CD4-positive, alpha-beta T cell (primary cell): ENCODE measurements around the gene FARP1. TPM values are rescaled to one million over a fixed set of nuclear protein-coding genes. Genes with fewer than 3 reads are reported as not detected.

Source experiments
- ATAC-seq: fragments of 200-7000 bp; cut with Tn5 transposase; one replicate; pipeline ENCODE4 v1.10.0; 2022; ENCODE audit warnings: mild to moderate bottlenecking; ENCODE audit not compliant: poor library complexity
- CTCF ChIA-PET: fragments of 350-600 bp; sonication (Branson Sonifier 250); formaldehyde crosslinking; loops from one replicate; lab custom pipeline; 2021; ENCODE audit warnings: antibody characterized with exemption, inconsistent platforms; lab: Charles Lee
- POLR2A ChIA-PET: fragments of 350-600 bp; sonication (Branson Sonifier 250); formaldehyde crosslinking; loops from one replicate; lab custom pipeline; 2021; ENCODE audit warnings: antibody characterized with exemption, inconsistent platforms; lab: Charles Lee
- DNase-seq, 14 experiments: peaks; one replicate each; pipeline ENCODE4 v3.0.0-alpha.2; 2013 to 2020; ENCODE audit warnings: mixed read lengths in 2 of 14
- H3K27ac ChIP-seq, 2 donors: one replicate each; pipeline versions ENCODE4 v1.5.1 to v1.7.0; 2013; ENCODE audit warnings: low read length in 2 of 2, low read depth in 1 of 2, mild to moderate bottlenecking in 1 of 2
- H3K27me3 ChIP-seq, 2 experiments: 1 replicate in 1 of 2; 2 replicates in 1 of 2; pipeline versions ENCODE4 v1.6.1 to v1.7.0; 2013; ENCODE audit warnings: low read length in 2 of 2, control low read depth in 1 of 2, mild to moderate bottlenecking in 1 of 2, moderate library complexity in 1 of 2; ENCODE audit not compliant: insufficient read depth in 2 of 2, control insufficient read depth in 1 of 2
- H3K36me3 ChIP-seq: one replicate; pipeline ENCODE4 v1.6.1; 2013; ENCODE audit warnings: low read length, control low read depth; ENCODE audit not compliant: insufficient read depth
- H3K4me1 ChIP-seq: one replicate; pipeline ENCODE4 v1.6.1; 2013; ENCODE audit warnings: low read length, control low read depth; ENCODE audit not compliant: insufficient read depth
- H3K4me3 ChIP-seq: one replicate; pipeline ENCODE4 v1.5.1; 2013; ENCODE audit warnings: mild to moderate bottlenecking, low read length, moderate library complexity
- H3K9me3 ChIP-seq, 2 experiments: 1 replicate in 1 of 2; 2 replicates in 1 of 2; pipeline versions ENCODE4 v1.6.1 to v1.7.0; 2013; ENCODE audit warnings: low read length in 2 of 2, mild to moderate bottlenecking in 2 of 2, control low read depth in 1 of 2, moderate library complexity in 1 of 2; ENCODE audit not compliant: control insufficient read depth in 1 of 2, insufficient read depth in 1 of 2
- H3K27ac Mint-ChIP-seq: one replicate; pipeline ENCODE4 v1.8.0; 2020; ENCODE audit warnings: mixed read lengths
- H3K27me3 Mint-ChIP-seq: one replicate; pipeline ENCODE4 v1.8.0; 2021; ENCODE audit warnings: mixed read lengths
- H3K36me3 Mint-ChIP-seq: one replicate; pipeline ENCODE4 v1.8.0; 2021; ENCODE audit warnings: low read depth, mixed read lengths
- H3K4me1 Mint-ChIP-seq: one replicate; pipeline ENCODE4 v1.8.0; 2021; ENCODE audit warnings: low read depth, mixed read lengths
- H3K4me3 Mint-ChIP-seq: one replicate; pipeline ENCODE4 v1.8.0; 2020; ENCODE audit warnings: mild to moderate bottlenecking, mixed read lengths
- H3K9me3 Mint-ChIP-seq: one replicate; pipeline ENCODE4 v1.8.0; 2020; ENCODE audit warnings: mixed read lengths
- intact Hi-C, 2 experiments: fragments of 100-400 bp; cut with DNase I in 1 of 2; cut with micrococcal nuclease in 1 of 2; formaldehyde crosslinking; loops; one replicate each; pipeline versions ENCODE4 v1.15.1 to v1.9.0; 2023 to 2025; cut with DNase I, micrococcal nuclease
- total RNA-seq, 174 experiments: library from RNA in 2 of 174; stranded (reverse) in 2 of 174; gene quantifications; one replicate each; pipeline ENCODE4 v1.2.3 and lab custom pipeline; 2021 to 2026
- TF ChIP-seq, protein P1 (sequence below): fragments of 200-600 bp; IDR thresholded peaks from one replicate; pipeline ENCODE4 v1.8.0; 2022; ENCODE audit warnings: antibody characterized with exemption, mild to moderate bottlenecking

The FARP1 gene
- total RNA-seq, 2 experiments from 2014 or later = 0.30 TPM; not detected in 1

DNA sequence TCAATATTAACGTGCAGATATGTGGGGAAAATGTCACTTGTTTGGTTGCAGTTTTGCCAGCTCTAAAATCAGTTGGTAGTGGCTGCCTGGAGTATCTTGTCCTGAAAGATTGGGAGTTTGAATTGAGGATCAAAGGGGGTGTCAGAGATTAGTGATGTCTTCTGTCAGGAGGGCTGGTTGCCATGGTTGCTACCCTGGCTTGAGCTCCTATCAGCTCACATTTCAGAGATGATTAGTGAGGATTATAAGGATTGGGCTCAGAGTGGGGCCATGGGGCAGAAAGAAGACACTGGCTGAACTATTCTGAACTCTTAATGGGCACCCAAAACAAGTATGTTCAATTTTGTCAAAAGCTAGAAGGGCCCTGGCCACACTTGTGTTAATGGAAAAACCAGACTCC lies 129.7 kb downstream of the FARP1 start:
- H3K27ac ChIP-seq = no peak overlapping the region
- no peak for DNase-seq
- Mint-ChIP-seq H3K9me3 (no peaks in the 10 kb centered on the region), H3K27ac (no peak overlapping the region), H3K36me3 (no peaks in the 10 kb centered on the region), H3K4me1 (no peaks in the 10 kb centered on the region), H3K4me3 (no peak overlapping the region), H3K27me3 (no peaks in the 10 kb centered on the region)
- no peak for ATAC-seq
- no peaks in the 10 kb centered on the region for H3K4me1 ChIP-seq
- TF ChIP-seq, protein P1, sequence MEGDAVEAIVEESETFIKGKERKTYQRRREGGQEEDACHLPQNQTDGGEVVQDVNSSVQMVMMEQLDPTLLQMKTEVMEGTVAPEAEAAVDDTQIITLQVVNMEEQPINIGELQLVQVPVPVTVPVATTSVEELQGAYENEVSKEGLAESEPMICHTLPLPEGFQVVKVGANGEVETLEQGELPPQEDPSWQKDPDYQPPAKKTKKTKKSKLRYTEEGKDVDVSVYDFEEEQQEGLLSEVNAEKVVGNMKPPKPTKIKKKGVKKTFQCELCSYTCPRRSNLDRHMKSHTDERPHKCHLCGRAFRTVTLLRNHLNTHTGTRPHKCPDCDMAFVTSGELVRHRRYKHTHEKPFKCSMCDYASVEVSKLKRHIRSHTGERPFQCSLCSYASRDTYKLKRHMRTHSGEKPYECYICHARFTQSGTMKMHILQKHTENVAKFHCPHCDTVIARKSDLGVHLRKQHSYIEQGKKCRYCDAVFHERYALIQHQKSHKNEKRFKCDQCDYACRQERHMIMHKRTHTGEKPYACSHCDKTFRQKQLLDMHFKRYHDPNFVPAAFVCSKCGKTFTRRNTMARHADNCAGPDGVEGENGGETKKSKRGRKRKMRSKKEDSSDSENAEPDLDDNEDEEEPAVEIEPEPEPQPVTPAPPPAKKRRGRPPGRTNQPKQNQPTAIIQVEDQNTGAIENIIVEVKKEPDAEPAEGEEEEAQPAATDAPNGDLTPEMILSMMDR = no peak
- H3K36me3 ChIP-seq = no peaks in the 10 kb centered on the region
- intact Hi-C loops = no loop called here
- ChIA-PET POLR2A (no interaction called here), CTCF (no interaction called here)
- no peak overlapping the region for H3K4me3 ChIP-seq
- H3K27me3 ChIP-seq = no peaks in the 10 kb centered on the region
- H3K9me3 ChIP-seq = no peaks in the 10 kb centered on the region

- Histone ChIP-seq H3K4me1 (no peaks in the 10 kb centered on the region), H3K9me3 (no peaks in the 10 kb centered on the region), H3K36me3 (no peaks in the 10 kb centered on the region), H3K27me3 (no peaks in the 10 kb centered on the region), H3K27ac (no peak overlapping the region), H3K4me3 (no peak overlapping the region)
- ChIA-PET CTCF (no interaction called here), POLR2A (no interaction called here)
- peaks cover 4% of the 10 kb centered on the region for H3K27me3 Mint-ChIP-seq
- no peak for ATAC-seq
- TF ChIP-seq, protein P1 = no peak
- H3K9me3 Mint-ChIP-seq = no peaks in the 10 kb centered on the region
- DNase-seq = no peak
- no peaks in the 10 kb centered on the region for H3K36me3 Mint-ChIP-seq
- intact Hi-C loops = no loop called here
- no peak overlapping the region for H3K27ac Mint-ChIP-seq
- no peak overlapping the region for H3K4me3 Mint-ChIP-seq
- no peaks in the 10 kb centered on the region for H3K4me1 Mint-ChIP-seq
These were observed 130.4 kb downstream of the FARP1 start for GRCh38 chr13:98273067-98273823.

DNA sequence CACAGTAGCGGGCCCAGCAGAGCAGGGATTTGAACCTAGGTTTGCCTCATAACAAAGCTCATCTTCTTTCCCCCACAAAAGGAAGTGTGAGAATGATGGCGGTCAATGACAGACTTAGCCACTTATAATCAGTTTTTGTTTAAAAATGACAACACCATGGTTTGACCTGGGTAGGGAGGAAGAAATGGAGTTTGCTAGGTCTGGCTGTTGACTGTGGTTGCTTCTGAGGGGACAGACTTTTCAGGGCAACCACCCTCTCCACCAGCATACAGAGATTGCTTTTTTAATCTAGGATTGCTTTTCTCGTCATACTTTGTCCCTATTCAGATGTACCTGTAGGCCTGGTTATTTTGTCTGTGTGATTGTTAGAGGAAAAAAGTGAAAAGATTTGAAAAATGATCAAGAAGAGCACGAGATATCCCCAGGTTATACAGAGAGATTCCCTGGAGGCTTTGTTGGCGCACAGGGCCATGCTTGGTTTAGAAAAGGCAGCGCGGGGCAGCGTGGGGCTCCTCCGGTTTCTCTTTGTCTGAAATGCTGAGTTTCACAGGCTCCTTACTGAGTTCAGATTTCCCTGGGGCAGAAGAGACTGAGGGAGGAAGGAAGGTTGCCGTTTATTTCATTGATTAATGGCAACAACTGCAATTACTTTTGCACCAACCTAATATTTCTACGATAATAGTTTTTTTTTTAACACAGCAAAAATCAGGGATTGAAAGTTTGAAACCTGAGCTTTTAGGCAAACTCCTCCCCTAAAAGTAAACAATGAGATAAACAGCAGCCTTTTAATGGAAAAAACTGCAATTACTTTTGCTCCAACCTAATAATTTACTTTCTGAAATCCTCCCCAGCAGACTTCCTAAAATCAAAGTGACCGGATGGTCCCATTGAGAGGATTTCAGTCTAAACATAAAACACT lies 131.2 kb downstream of the FARP1 start:
- no peaks in the 10 kb centered on the region for H3K36me3 ChIP-seq
- H3K27me3 ChIP-seq = no peaks in the 10 kb centered on the region
- no peak overlapping the region for H3K27ac ChIP-seq
- peaks cover 6% of the 10 kb centered on the region for H3K27me3 Mint-ChIP-seq
- no peak overlapping the region for H3K4me3 ChIP-seq
- H3K4me1 ChIP-seq = no peaks in the 10 kb centered on the region
- H3K9me3 ChIP-seq = no peaks in the 10 kb centered on the region
- H3K27ac Mint-ChIP-seq = no peak overlapping the region
- intact Hi-C loops = no loop called here
- no peaks in the 10 kb centered on the region for H3K9me3 Mint-ChIP-seq
- H3K4me1 Mint-ChIP-seq = no peaks in the 10 kb centered on the region
- TF ChIP-seq, protein P1 = no peak
- ChIA-PET POLR2A (no interaction called here), CTCF (no interaction called here)
- H3K36me3 Mint-ChIP-seq = no peaks in the 10 kb centered on the region
- no peak for DNase-seq
- ATAC-seq = no peak
- no peak overlapping the region for H3K4me3 Mint-ChIP-seq
